DND-41 (cell line): ENCODE measurements around the gene AGAP1.

Source experiments
- ATAC-seq: fragments of 200-7000 bp; cut with Tn5 transposase; 3 replicates; pipeline ENCODE4 v1.9.1; 2021; ENCODE audit warnings: low read depth; ENCODE audit not compliant: insufficient read depth
- DNase-seq: peaks from one replicate; pipeline ENCODE4 v3.0.0-alpha.2; 2020
- H2AFZ ChIP-seq: 2 replicates; pipeline ENCODE4 v1.6.0; 2012; ENCODE audit warnings: low read depth, low read length
- H3K27ac ChIP-seq: 2 replicates; pipeline ENCODE4 v1.5.1; 2012; ENCODE audit warnings: low read length, inconsistent platforms
- H3K27me3 ChIP-seq: fragments of 200-600 bp; sonication (generic); 2 replicates; pipeline ENCODE4 v1.6.0; 2012; ENCODE audit warnings: low read length, mild to moderate bottlenecking, inconsistent platforms; ENCODE audit not compliant: insufficient read depth, poor library complexity
- H3K36me3 ChIP-seq: 2 replicates; pipeline ENCODE4 v1.5.1; 2012; ENCODE audit warnings: low read length, inconsistent platforms; ENCODE audit not compliant: insufficient read depth
- H3K4me1 ChIP-seq: 2 replicates; pipeline ENCODE4 v1.5.1; 2012; ENCODE audit warnings: mild to moderate bottlenecking, low read length; ENCODE audit not compliant: insufficient read depth
- H3K4me2 ChIP-seq: 2 replicates; pipeline ENCODE4 v1.6.0; 2012; ENCODE audit warnings: mild to moderate bottlenecking, moderate library complexity, low read length, inconsistent platforms; ENCODE audit not compliant: insufficient read depth
- H3K4me3 ChIP-seq, 2 experiments: fragments of 200-600 bp in 1 of 2; shearing (Covaris generic) in 1 of 2; 2 replicates each; pipeline ENCODE4 v1.5.1; 2012 to 2016; ENCODE audit warnings: inconsistent platforms in 2 of 2, low read length in 2 of 2, mild to moderate bottlenecking in 2 of 2, low read depth in 1 of 2, moderate library complexity in 1 of 2
- H3K79me2 ChIP-seq: 2 replicates; pipeline ENCODE4 v1.6.0; 2012; ENCODE audit warnings: low read length, inconsistent platforms; ENCODE audit not compliant: insufficient read depth
- H3K9ac ChIP-seq: 2 replicates; pipeline ENCODE4 v1.6.0; 2012; ENCODE audit warnings: low read depth, mild to moderate bottlenecking, inconsistent platforms, low read length, moderate library complexity
- H3K9me3 ChIP-seq: 2 replicates; pipeline ENCODE4 v1.5.1; 2012; ENCODE audit warnings: low read length, moderate library complexity, mild to moderate bottlenecking, inconsistent platforms; ENCODE audit not compliant: insufficient read depth, severe bottlenecking
- H4K20me1 ChIP-seq: 2 replicates; pipeline ENCODE4 v1.6.0; 2012; ENCODE audit warnings: low read length; ENCODE audit not compliant: insufficient read depth
- EZH2 ChIP-seq: IDR thresholded peaks from 3 replicates; pipeline ENCODE4 v1.6.1; 2012; ENCODE audit warnings: borderline replicate concordance, low read depth, mild to moderate bottlenecking, moderate library complexity, low read length, inconsistent platforms; ENCODE audit not compliant: severe bottlenecking
- TF ChIP-seq, protein P1 (sequence below): IDR thresholded peaks from 2 replicates; pipeline ENCODE4 v1.5.1; 2012; ENCODE audit warnings: borderline replicate concordance, low read length, moderate library complexity, mild to moderate bottlenecking; ENCODE audit not compliant: poor library complexity, severe bottlenecking; ENCODE audit errors: extremely low read depth

AGAP1 gene

DNA sequence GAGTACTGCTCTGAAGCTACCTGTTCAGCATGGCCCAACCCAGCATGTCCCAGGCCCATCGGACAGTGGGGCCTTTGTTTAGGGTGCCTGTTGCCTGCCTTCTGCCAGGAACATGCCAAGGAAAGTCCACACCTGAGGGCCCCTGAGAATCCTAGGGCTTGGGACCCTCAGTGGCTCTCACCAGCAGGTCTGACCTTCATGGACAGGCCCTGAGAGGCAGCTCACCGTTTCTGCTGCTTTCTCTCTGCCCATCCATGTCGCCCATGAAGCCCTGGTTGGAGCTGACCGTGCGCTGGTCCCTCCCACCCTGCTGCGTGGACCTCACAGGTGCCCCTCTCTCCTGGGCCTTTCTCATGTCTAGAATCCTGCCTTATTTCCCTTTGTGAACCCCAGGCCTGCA is 550.3 kb downstream of the AGAP1 start:
- Histone ChIP-seq H3K9me3 (no peaks in the 10 kb centered on the region), H3K79me2 (no peaks in the 10 kb centered on the region), H3K27ac (no peak overlapping the region), H3K4me2 (no peak overlapping the region), H2AFZ (no peak overlapping the region), H3K9ac (no peak overlapping the region), H3K4me1 (peaks cover 6% of the 10 kb centered on the region), H3K27me3 (no peaks in the 10 kb centered on the region), H4K20me1 (peaks cover 11% of the 10 kb centered on the region), H3K36me3 (no peaks in the 10 kb centered on the region), H3K4me3 (no peak overlapping the region)
- ATAC-seq (no peak), DNase-seq (no peak)
- TF ChIP-seq, protein P1, sequence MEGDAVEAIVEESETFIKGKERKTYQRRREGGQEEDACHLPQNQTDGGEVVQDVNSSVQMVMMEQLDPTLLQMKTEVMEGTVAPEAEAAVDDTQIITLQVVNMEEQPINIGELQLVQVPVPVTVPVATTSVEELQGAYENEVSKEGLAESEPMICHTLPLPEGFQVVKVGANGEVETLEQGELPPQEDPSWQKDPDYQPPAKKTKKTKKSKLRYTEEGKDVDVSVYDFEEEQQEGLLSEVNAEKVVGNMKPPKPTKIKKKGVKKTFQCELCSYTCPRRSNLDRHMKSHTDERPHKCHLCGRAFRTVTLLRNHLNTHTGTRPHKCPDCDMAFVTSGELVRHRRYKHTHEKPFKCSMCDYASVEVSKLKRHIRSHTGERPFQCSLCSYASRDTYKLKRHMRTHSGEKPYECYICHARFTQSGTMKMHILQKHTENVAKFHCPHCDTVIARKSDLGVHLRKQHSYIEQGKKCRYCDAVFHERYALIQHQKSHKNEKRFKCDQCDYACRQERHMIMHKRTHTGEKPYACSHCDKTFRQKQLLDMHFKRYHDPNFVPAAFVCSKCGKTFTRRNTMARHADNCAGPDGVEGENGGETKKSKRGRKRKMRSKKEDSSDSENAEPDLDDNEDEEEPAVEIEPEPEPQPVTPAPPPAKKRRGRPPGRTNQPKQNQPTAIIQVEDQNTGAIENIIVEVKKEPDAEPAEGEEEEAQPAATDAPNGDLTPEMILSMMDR = no peak
- TF ChIP-seq EZH2 = no peak

DNA sequence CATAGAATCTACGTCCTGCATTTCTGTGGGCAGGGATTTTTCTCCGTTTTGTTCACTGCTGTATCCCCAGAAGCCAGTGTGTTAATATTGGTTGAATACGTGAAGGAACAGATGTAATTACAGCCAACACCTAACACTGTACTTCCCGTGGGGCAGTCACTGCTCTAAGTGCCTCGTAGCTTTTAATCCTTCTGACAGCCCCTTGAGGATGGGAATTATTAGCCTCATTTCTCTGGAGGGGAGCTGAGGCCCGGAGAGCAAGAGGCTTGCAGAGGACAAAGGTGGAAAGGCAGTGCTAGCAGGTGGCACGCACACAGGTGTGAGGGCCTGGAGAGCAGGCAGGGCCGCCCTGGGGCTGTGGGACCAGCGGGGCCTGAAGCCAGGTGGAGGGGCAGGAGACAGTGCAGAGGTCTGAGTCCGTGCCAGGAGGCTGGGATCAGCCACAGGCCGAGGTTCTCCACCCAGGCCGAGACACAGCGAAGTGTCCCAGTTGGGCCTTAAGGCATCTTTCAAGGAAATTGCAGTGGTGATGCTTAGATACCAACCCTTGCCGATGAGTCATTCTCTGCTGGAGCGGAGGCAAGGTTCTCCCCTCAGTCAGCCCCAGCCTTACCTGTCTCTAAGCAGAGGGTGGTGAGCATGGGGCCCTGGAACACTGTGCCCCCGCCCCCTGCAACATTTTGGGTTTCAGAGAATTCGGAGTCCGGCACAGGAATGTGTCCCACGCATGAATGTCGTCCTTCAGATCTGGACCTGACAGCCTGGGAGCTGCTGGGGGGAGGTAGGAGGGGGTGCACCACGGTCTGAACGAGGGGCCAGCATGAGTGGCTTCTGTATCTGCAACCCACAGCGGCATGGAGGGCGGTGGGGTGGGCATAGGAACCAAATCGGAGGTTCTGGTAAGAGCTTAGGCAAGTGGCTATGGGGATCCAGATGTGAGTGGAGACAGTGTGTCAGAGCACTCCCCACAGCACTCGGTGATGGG is 551.7 kb downstream of the AGAP1 start:
- H3K36me3 ChIP-seq = no peaks in the 10 kb centered on the region
- DNase-seq (no peak), ATAC-seq (no peak)
- H3K4me3 ChIP-seq = no peak overlapping the region
- H3K4me1 ChIP-seq = peaks cover 20% of the 10 kb centered on the region
- H3K79me2 ChIP-seq = no peaks in the 10 kb centered on the region
- H3K9me3 ChIP-seq = no peaks in the 10 kb centered on the region
- TF ChIP-seq, protein P1 = no peak
- no peak for TF ChIP-seq EZH2
- no peak overlapping the region for H3K4me2 ChIP-seq
- no peak overlapping the region for H3K27ac ChIP-seq
- peaks cover 11% of the 10 kb centered on the region for H4K20me1 ChIP-seq
- H3K9ac ChIP-seq = no peak overlapping the region
- H2AFZ ChIP-seq = no peak overlapping the region
- no peaks in the 10 kb centered on the region for H3K27me3 ChIP-seq

DNA sequence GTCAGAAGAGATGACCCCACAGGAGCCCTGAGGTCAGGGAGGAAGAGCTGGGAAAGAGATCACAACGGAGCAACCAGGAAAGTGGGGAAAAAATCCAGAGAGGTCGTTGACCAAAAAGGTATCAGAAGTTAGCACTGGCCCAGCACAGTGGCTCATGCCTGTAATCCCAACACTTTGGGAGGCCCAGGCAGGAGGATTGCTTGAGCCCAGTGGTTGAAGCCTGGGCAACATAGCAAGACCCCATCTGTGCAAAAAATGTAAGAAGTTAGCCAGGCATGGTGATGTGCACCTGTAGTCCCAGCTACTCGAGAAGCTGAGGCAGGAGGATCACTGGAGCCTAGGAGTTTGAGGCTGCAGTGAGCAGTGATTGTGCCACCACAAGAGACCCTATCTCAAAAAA is 552.9 kb downstream of the AGAP1 start:
- Histone ChIP-seq H3K9ac (no peak overlapping the region), H3K27me3 (no peaks in the 10 kb centered on the region), H3K79me2 (no peaks in the 10 kb centered on the region), H3K27ac (no peak overlapping the region), H2AFZ (no peak overlapping the region), H3K4me1 (peaks cover 21% of the 10 kb centered on the region), H4K20me1 (peaks cover 15% of the 10 kb centered on the region), H3K36me3 (no peaks in the 10 kb centered on the region), H3K4me2 (no peak overlapping the region), H3K9me3 (no peaks in the 10 kb centered on the region), H3K4me3 (no peak overlapping the region)
- no peak for ATAC-seq
- TF ChIP-seq, protein P1 = no peak
- no peak for TF ChIP-seq EZH2
- no peak for DNase-seq
